GM12891 (cell line): ENCODE measurements around the gene NINL.

Source experiments
- PAX5 ChIP-seq: IDR thresholded peaks from 2 replicates; pipeline ENCODE4 v1.6.1; 2011; ENCODE audit warnings: low read length, moderate library complexity, mild to moderate bottlenecking; ENCODE audit not compliant: insufficient read depth, severe bottlenecking
- POLR2A ChIP-seq: IDR thresholded peaks from 2 replicates; pipeline ENCODE4 v1.6.1; 2011; ENCODE audit warnings: low read depth, low read length, control low read depth
- POLR2AphosphoS5 ChIP-seq: IDR thresholded peaks from 2 replicates; pipeline ENCODE4 v1.6.1; 2011; ENCODE audit warnings: low read depth, low read length, control low read depth
- SPI1 ChIP-seq: IDR thresholded peaks from 2 replicates; pipeline ENCODE4 v1.6.1; 2011; ENCODE audit warnings: low read depth, low read length, control low read depth
- TAF1 ChIP-seq: IDR thresholded peaks from 2 replicates; pipeline ENCODE4 v1.6.1; 2011; ENCODE audit warnings: low read depth, low read length, control low read depth

- no peak for TF ChIP-seq TAF1
- TF ChIP-seq POLR2A, result no peak
- no peak for TF ChIP-seq POLR2AphosphoS5
- TF ChIP-seq SPI1, result no peak
- TF ChIP-seq PAX5, result no peak
Measured at GRCh38 chr20:25514747-25515340, 70.5 kb downstream of the NINL start.
